Type B pancreatic cell (in vitro differentiated cells): ENCODE results near the gene ITGB2. TPM values are rescaled to one million over a fixed set of nuclear protein-coding genes. Genes with fewer than 3 reads are reported as not detected.
"Not testable (repeated sequence)": the region's sequence is repeated elsewhere in the genome, so short reads cannot be mapped to it uniquely, and the experiment has no call there.

ENCODE experiments used
- DNase-seq: peaks from one replicate; pipeline ENCODE4 v3.0.0; 2021; ENCODE audit warnings: mixed read lengths; ENCODE audit not compliant: unreplicated experiment; ENCODE audit errors: extremely low spot score
- H3K27ac Mint-ChIP-seq: 2 replicates; pipeline ENCODE4 v1.8.0; 2021; ENCODE audit warnings: mild to moderate bottlenecking, mixed read lengths
- H3K27me3 Mint-ChIP-seq: 2 replicates; pipeline ENCODE4 v1.8.0; 2021; ENCODE audit warnings: mixed read lengths
- H3K36me3 Mint-ChIP-seq: 2 replicates; pipeline ENCODE4 v1.8.0; 2021; ENCODE audit warnings: mixed read lengths
- H3K4me1 Mint-ChIP-seq: one replicate; pipeline ENCODE4 v1.8.0; 2021; ENCODE audit warnings: mixed read lengths; ENCODE audit not compliant: unreplicated experiment
- H3K4me3 Mint-ChIP-seq: 2 replicates; pipeline ENCODE4 v1.8.0; 2021; ENCODE audit warnings: mild to moderate bottlenecking, mixed read lengths
- H3K9me3 Mint-ChIP-seq: 2 replicates; pipeline ENCODE4 v1.8.0; 2021; ENCODE audit warnings: mixed read lengths
- total RNA-seq: library from RNA; stranded (reverse); gene quantifications from 2 replicates; pipeline ENCODE4 v1.2.1, GENCODE V29; 2021; ENCODE audit warnings: low replicate concordance
- TF ChIP-seq, protein P1 (sequence below): fragments of 200-600 bp; sonication (generic); conservative IDR thresholded peaks from 2 replicates; pipeline ENCODE4 v1.5.0; 2021; ENCODE audit warnings: antibody characterized with exemption, mild to moderate bottlenecking

Gene ITGB2
- total RNA-seq, 1 donor from 2014 or later, result 0.80 TPM

DNA sequence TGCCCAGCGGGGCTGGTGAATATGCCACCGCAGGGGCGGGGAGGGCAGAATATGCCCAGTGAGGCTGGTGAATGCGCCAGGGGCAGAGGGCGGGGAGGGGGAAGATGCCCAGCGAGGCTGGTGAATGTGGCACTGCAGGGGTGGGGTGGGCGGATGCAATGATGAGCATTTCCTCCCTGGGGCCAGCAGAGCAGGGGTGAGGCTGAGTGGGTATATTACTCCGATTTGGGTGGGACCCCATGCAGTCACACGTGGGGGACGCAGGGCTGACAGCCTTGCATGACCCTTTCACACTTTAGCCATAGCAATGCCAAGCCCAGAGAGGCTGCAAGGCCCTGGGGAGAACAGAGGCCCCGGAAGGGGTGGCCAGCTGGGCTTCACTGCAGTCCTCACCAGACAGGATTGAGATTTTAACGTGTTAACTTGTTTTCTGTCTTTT, 9.9 kb upstream of the ITGB2 start:
- H3K27me3 Mint-ChIP-seq, result peaks cover 75% of the 10 kb centered on the region

DNA sequence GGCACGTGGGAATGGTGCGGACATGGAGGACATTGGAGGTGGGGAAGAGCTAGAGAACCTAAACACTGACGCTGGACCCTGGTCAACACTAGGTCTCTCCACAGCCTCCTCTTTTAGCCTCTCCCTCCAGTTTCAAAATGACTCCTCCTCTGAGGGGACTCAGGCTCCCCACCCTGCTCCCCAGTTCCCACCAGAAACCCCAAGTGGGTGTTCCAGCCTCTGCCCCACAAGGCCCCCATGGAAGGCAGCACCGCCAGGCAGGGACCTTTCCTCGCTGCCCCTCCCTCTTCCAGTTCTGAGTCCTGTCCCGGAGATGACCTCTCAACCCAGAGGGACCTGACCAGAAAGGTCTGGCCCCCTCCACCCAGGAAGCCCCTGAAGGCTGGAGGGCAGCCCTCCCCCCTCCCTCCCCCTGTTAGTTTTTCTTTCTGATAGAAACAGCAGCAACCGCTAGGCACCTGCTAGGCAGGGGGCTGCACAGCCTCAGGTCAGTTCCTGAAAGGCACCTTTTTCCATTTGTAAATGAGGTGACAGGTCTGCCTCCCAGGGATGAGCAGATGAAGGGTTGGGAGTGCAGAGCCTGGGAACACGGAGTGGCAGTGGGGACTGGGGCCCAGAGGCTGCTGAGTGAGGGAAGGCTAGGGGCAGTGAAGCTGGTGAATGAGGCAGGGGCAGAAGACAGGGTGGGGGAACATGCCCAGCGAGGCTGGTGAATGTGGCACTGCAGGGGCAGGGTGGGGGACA, 9.3 kb upstream of the ITGB2 start:
- Mint-ChIP-seq H3K27me3 (peaks cover 81% of the 10 kb centered on the region), H3K4me1 (peaks cover 3% of the 10 kb centered on the region), H3K9me3 (no peaks in the 10 kb centered on the region), H3K36me3 (no peaks in the 10 kb centered on the region), H3K27ac (peak overlapping the region; percentile 28), H3K4me3 (no peak overlapping the region)
- no peak for DNase-seq
- TF ChIP-seq, protein P1, sequence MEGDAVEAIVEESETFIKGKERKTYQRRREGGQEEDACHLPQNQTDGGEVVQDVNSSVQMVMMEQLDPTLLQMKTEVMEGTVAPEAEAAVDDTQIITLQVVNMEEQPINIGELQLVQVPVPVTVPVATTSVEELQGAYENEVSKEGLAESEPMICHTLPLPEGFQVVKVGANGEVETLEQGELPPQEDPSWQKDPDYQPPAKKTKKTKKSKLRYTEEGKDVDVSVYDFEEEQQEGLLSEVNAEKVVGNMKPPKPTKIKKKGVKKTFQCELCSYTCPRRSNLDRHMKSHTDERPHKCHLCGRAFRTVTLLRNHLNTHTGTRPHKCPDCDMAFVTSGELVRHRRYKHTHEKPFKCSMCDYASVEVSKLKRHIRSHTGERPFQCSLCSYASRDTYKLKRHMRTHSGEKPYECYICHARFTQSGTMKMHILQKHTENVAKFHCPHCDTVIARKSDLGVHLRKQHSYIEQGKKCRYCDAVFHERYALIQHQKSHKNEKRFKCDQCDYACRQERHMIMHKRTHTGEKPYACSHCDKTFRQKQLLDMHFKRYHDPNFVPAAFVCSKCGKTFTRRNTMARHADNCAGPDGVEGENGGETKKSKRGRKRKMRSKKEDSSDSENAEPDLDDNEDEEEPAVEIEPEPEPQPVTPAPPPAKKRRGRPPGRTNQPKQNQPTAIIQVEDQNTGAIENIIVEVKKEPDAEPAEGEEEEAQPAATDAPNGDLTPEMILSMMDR, result no peak

More for the DNA sequence above, 9.9 kb upstream of the ITGB2 start:
- Mint-ChIP-seq H3K4me1 (peaks cover 3% of the 10 kb centered on the region), H3K27ac (no peak overlapping the region), H3K9me3 (no peaks in the 10 kb centered on the region), H3K4me3 (peak overlapping the region; percentile 49), H3K36me3 (no peaks in the 10 kb centered on the region)
- TF ChIP-seq, protein P1, result no peak
- DNase-seq, result no peak

DNA sequence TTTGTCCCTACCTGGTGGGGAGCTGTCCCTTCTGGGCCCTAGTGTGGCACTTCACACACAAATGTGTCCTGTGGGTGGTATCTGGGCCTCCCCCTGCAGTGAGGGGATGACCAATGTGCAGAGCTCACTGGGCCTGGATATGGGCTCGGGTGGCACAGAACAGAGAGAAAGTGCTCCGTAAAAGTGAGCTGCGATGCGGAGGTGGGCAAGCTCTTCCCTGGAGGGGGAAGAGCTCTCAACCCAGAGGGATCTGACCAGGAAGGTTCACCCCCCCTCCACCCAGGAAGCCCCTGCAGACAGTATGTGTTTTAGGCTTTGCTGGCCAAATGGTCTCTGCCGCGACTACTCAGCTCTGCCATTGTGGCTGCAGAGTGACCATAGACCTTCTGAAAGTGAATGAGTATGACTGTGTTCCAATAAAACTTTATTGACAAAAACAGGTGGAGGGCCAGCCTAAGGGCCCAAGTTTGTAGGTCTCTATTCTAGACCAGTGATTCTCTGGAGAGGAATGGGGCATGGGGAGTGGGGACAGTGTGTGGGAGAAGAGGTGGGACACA, 8.6 kb upstream of the ITGB2 start:
- DNase-seq, result no peak
- Mint-ChIP-seq H3K27ac (peak overlapping the region; percentile 28), H3K27me3 (peaks cover 81% of the 10 kb centered on the region), H3K36me3 (no peaks in the 10 kb centered on the region), H3K9me3 (no peaks in the 10 kb centered on the region), H3K4me1 (peaks cover 3% of the 10 kb centered on the region), H3K4me3 (no peak overlapping the region)
- TF ChIP-seq, protein P1, result no peak

DNA sequence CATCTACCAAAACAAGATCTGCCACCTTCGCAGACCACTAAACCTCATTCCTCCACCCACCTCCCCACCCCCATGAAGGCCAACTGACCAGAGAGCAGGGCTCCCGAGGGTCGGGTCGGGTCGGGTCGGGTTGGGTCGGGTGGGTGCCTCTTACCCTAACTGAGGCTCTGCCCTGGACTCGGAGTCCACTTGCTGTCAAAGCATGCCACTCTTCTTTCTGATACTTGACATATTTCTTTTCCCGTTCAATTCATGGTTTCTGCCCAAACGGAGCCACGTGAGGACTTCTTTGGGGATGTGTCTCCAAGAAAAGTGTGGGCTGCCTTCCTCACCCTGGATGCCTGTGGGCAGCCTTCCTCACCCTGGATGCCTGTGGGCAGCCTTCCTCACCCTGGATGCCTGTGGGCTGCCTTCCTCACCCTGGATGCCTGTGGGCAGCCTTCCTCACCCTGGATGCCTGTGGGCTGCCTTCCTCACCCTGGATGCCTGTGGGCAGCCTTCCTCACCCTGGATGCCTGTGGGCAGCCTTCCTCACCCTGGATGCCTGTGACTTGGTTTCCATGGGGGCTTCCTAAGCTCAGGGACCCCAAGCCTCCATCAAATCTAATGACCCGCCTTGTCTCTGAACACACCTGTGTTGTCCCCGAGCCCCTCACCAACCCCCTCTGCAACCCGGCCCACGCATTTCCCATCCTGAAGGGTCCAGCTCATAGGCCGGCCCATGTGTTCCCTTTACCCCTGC, 8.0 kb upstream of the ITGB2 start:
- not testable (repeated sequence) for H3K4me3 Mint-ChIP-seq, DNase-seq, H3K9me3 Mint-ChIP-seq, H3K36me3 Mint-ChIP-seq, H3K4me1 Mint-ChIP-seq, H3K27ac Mint-ChIP-seq
- peaks cover 81% of the 10 kb centered on the region for H3K27me3 Mint-ChIP-seq

DNA sequence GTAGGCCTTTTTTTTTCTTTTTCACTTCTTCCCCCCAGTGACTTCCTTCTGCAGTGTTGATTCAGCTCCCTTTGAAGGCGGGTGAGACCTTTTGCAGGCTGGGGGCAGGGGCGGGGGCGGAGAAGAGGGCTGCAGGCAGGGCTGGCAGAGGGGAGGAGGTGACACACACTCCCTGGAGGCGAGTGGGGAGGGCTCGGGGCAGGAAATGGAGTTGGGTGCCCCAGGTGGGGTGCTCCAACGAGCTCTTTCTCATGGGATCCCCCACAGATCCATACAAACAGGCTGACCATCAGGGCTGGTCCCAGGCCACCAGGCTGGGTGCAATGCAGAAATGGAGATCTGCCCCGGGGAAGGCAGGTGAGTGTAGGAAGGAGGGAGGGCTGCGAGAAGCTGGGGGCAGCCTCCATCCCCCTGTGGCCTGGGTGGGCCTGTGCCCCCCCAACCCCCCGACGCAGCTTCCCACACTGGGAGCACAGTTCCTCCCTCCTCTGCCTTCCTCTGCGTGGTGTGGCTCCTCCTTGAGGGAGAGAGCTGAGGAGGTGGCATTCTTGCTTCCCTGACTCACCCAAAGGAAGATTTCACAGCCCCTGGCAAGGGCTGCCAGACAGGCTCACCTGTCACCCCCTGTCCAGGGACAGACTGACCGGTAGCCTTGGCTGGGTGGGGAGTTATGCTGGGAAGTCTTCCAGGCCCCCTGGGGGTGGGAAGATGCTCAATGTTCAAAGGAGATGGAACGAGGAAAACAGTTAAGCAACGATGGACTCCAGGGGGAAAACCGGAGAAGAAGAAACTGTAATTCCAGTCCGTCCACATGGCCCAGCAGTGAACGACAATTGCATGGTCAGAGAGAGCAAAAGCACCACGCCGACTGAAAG, 7.1 kb upstream of the ITGB2 start:
- DNase-seq, result no peak
- H3K36me3 Mint-ChIP-seq, result no peaks in the 10 kb centered on the region
- peak overlapping the region; percentile 45 for H3K4me3 Mint-ChIP-seq
- TF ChIP-seq, protein P1, result no peak
- H3K9me3 Mint-ChIP-seq, result no peaks in the 10 kb centered on the region
- H3K27ac Mint-ChIP-seq, result peak overlapping the region; percentile 80
- peaks cover 3% of the 10 kb centered on the region for H3K4me1 Mint-ChIP-seq
- peaks cover 80% of the 10 kb centered on the region for H3K27me3 Mint-ChIP-seq
